Caco-2 (cell line): ENCODE data around the gene GAMT. TPM values are rescaled to one million over a fixed set of nuclear protein-coding genes. Genes with fewer than 3 reads are reported as not detected.

Source experiments
- BruUV-seq: library from RNA; stranded (reverse); fragments of 400-500 nt; replicated peaks from 2 replicates; lab custom pipeline; 2021; lab: Mats Ljungman, UMichigan
- CTCF ChIA-PET: fragments of 300-600 bp; sonication (Branson Sonifier 250); formaldehyde crosslinking; loops from one replicate; lab custom pipeline; 2022; ENCODE audit warnings: antibody characterized with exemption; lab: Charles Lee
- POLR2A ChIA-PET: fragments of 300-600 bp; sonication (Branson Sonifier 250); formaldehyde crosslinking; loops from one replicate; lab custom pipeline; 2022; ENCODE audit warnings: antibody characterized with exemption; lab: Charles Lee
- DNase-seq, 2 experiments: peaks; one replicate each; pipeline versions ENCODE4 v3.0.0 to v3.0.0-alpha.2; 2020 to 2022
- H3K27me3 ChIP-seq: replicated peaks from 2 replicates; pipeline ENCODE4 v1.6.0; 2011; ENCODE audit warnings: low read length; ENCODE audit not compliant: control insufficient read depth, insufficient read depth
- H3K36me3 ChIP-seq: 2 replicates; pipeline ENCODE4 v1.5.1; 2011; ENCODE audit warnings: low read length; ENCODE audit not compliant: control insufficient read depth, insufficient read depth
- H3K4me1 ChIP-seq: fragments of 250-450 bp; sonication (Bioruptor Pico); 2 replicates; pipeline ENCODE4 v1.5.1; 2020; ENCODE audit warnings: mild to moderate bottlenecking
- H3K4me3 ChIP-seq: 2 replicates; pipeline ENCODE4 v1.5.1; 2011; ENCODE audit warnings: low read depth, mild to moderate bottlenecking, control low read depth, low read length
- H3K9me3 ChIP-seq: fragments of 250-450 bp; sonication (Bioruptor Pico); 2 replicates; pipeline ENCODE4 v1.5.1; 2020; ENCODE audit warnings: mild to moderate bottlenecking, moderate library complexity
- H3K27ac Mint-ChIP-seq: one replicate; pipeline ENCODE4 v1.8.0; 2022; ENCODE audit warnings: mixed read lengths; ENCODE audit not compliant: unreplicated experiment
- H3K27me3 Mint-ChIP-seq: one replicate; pipeline ENCODE4 v1.8.0; 2022; ENCODE audit warnings: mixed read lengths; ENCODE audit not compliant: insufficient read depth, unreplicated experiment
- H3K36me3 Mint-ChIP-seq: one replicate; pipeline ENCODE4 v1.8.0; 2022; ENCODE audit warnings: mild to moderate bottlenecking, mixed read lengths; ENCODE audit not compliant: insufficient read depth, unreplicated experiment
- H3K4me1 Mint-ChIP-seq: one replicate; pipeline ENCODE4 v1.8.0; 2022; ENCODE audit warnings: low read depth, mixed read lengths; ENCODE audit not compliant: unreplicated experiment
- H3K4me3 Mint-ChIP-seq: one replicate; pipeline ENCODE4 v1.8.0; 2022; ENCODE audit warnings: mild to moderate bottlenecking, moderate library complexity, mixed read lengths; ENCODE audit not compliant: unreplicated experiment
- H3K9me3 Mint-ChIP-seq: one replicate; pipeline ENCODE4 v1.8.0; 2022; ENCODE audit warnings: mixed read lengths; ENCODE audit not compliant: unreplicated experiment
- CTCF ChIP-seq, 2 experiments: fragments of 200-600 bp in 1 of 2; IDR thresholded peaks; 1 replicate in 1 of 2; 2 replicates in 1 of 2; pipeline versions ENCODE4 v1.5.1 to v1.8.0; 2011 to 2022; ENCODE audit warnings: antibody characterized with exemption in 1 of 2, control low read depth in 1 of 2, inconsistent platforms in 1 of 2, low read depth in 1 of 2, low read length in 1 of 2, mild to moderate bottlenecking in 1 of 2, moderate library complexity in 1 of 2; ENCODE audit not compliant: insufficient read depth in 1 of 2, severe bottlenecking in 1 of 2, unreplicated experiment in 1 of 2
- intact Hi-C: fragments of 100-400 bp; cut with micrococcal nuclease; formaldehyde crosslinking; loops from one replicate; pipeline ENCODE4 v1.10.0; 2022; ENCODE audit not compliant: unreplicated experiment
- total RNA-seq: library from RNA; stranded (reverse); gene quantifications from 2 replicates; pipeline ENCODE4 v1.2.3, GENCODE V29; 2022

GAMT gene
- total RNA-seq, 1 experiment from 2014 or later = 75.7 TPM

GRCh38 chr19:1361601-1362386 lies 39.5 kb downstream of the GAMT start:
- H3K4me1 ChIP-seq = no peaks in the 10 kb centered on the region
- peaks cover 1% of the 10 kb centered on the region; the same call in 1 of the 2 replicates for H3K36me3 ChIP-seq
- no peak overlapping the region for H3K27ac Mint-ChIP-seq
- no TSS peak for BruUV-seq
- no peaks in the 10 kb centered on the region for H3K9me3 Mint-ChIP-seq
- no peak overlapping the region for H3K4me3 Mint-ChIP-seq
- H3K27me3 Mint-ChIP-seq = no peaks in the 10 kb centered on the region
- peaks cover 51% of the 10 kb centered on the region for H3K36me3 Mint-ChIP-seq
- CTCF ChIA-PET = no interaction called here
- H3K9me3 ChIP-seq = no peaks in the 10 kb centered on the region
- no peak for DNase-seq
- POLR2A ChIA-PET = no interaction called here
- intact Hi-C loops = no loop called here
- TF ChIP-seq CTCF (IDR thresholded peaks at IDR 0.05; ENCODE audit: insufficient read depth in 1 of 2, low read depth in 1 of 2, low read length in 1 of 2, severe bottlenecking in 1 of 2, unreplicated experiment in 1 of 2) = no peak
- H3K4me3 ChIP-seq = no peak overlapping the region
- no peaks in the 10 kb centered on the region for H3K27me3 ChIP-seq
- no peaks in the 10 kb centered on the region for H3K4me1 Mint-ChIP-seq

GRCh38 chr19:1360818-1361461 lies 40.4 kb downstream of the GAMT start:
- Mint-ChIP-seq H3K27ac (no peak overlapping the region), H3K4me1 (peaks cover 2% of the 10 kb centered on the region), H3K36me3 (peaks cover 60% of the 10 kb centered on the region), H3K9me3 (no peaks in the 10 kb centered on the region), H3K27me3 (no peaks in the 10 kb centered on the region), H3K4me3 (no peak overlapping the region)
- intact Hi-C loops = no loop called here
- ChIA-PET CTCF (no interaction called here), POLR2A (no interaction called here)
- BruUV-seq = no TSS peak
- H3K4me1 ChIP-seq = no peaks in the 10 kb centered on the region
- H3K4me3 ChIP-seq = no peak overlapping the region
- no peaks in the 10 kb centered on the region for H3K27me3 ChIP-seq
- DNase-seq = no peak
- TF ChIP-seq CTCF (IDR thresholded peaks at IDR 0.05; ENCODE audit: insufficient read depth in 1 of 2, low read depth in 1 of 2, low read length in 1 of 2, severe bottlenecking in 1 of 2, unreplicated experiment in 1 of 2) = no peak
- peaks cover 1% of the 10 kb centered on the region; the same call in 1 of the 2 replicates for H3K36me3 ChIP-seq
- no peaks in the 10 kb centered on the region for H3K9me3 ChIP-seq

GRCh38 chr19:1360126-1360817 lies 41.1 kb downstream of the GAMT start:
- H3K27me3 ChIP-seq = no peaks in the 10 kb centered on the region
- H3K4me1 Mint-ChIP-seq = peaks cover 5% of the 10 kb centered on the region
- H3K4me3 Mint-ChIP-seq = no peak overlapping the region
- no peak overlapping the region for H3K4me3 ChIP-seq
- ChIA-PET POLR2A (no interaction called here), CTCF (no interaction called here)
- H3K27me3 Mint-ChIP-seq = no peaks in the 10 kb centered on the region
- peaks cover 1% of the 10 kb centered on the region; the same call in 1 of the 2 replicates for H3K36me3 ChIP-seq
- no peaks in the 10 kb centered on the region for H3K9me3 Mint-ChIP-seq
- BruUV-seq = no TSS peak
- H3K4me1 ChIP-seq = no peaks in the 10 kb centered on the region
- no peak overlapping the region for H3K27ac Mint-ChIP-seq
- peaks cover 66% of the 10 kb centered on the region for H3K36me3 Mint-ChIP-seq
- intact Hi-C loops = no loop called here
- no peak for DNase-seq
- no peak for TF ChIP-seq CTCF (IDR thresholded peaks at IDR 0.05; ENCODE audit: insufficient read depth in 1 of 2, low read depth in 1 of 2, low read length in 1 of 2, severe bottlenecking in 1 of 2, unreplicated experiment in 1 of 2)
- H3K9me3 ChIP-seq = no peaks in the 10 kb centered on the region
